Measurements from ENCODE around the gene EXD2. TPM values are rescaled to one million over a fixed set of nuclear protein-coding genes. Genes with fewer than 3 reads are reported as not detected.
A peak's percentile ranks its signal among the peaks of the same experiment; 100 is the strongest.

EXD2 gene
- total and polyA plus RNA-seq, 2 experiments from 2014 or later: 17.3 to 20.1 TPM

GRCh38 chr14:69246331-69246730 is 55.0 kb downstream of the EXD2 start:
- WGBS, 2 experiments (ENCODE audit: low coverage in 1 of 2, low lambda C conversion rate in 2 of 2, missing lambda C conversion rate in 2 of 2): 90 to 95% methylated on average over 3 of the region's 3 CpGs
- no peaks in the 10 kb centered on the region for H3K9me3 ChIP-seq (ENCODE audit: low read depth)
- H3K4me2 ChIP-seq (ENCODE audit: unreplicated experiment): no peak overlapping the region
- H3K79me2 ChIP-seq (ENCODE audit: insufficient read depth): no peaks in the 10 kb centered on the region
- no peaks in the 10 kb centered on the region for H3K9me2 ChIP-seq (ENCODE audit: insufficient read depth)
- no peaks in the 10 kb centered on the region for H3K36me3 ChIP-seq (ENCODE audit: low read depth)
- in situ Hi-C loops (cut with MboI): loop anchor here (25.0 kb wide), 1 partner anchor 216 kb away; no protein-coding TSS in a partner anchor
- no peaks in the 10 kb centered on the region for H4K20me1 ChIP-seq (ENCODE audit: insufficient read depth)
- TF ChIP-seq EZH2 (IDR thresholded peaks at IDR 0.05; ENCODE audit: insufficient read depth, poor library complexity, severe bottlenecking) (no peak), EZH2phosphoT487 (IDR thresholded peaks at IDR 0.05; ENCODE audit: insufficient read depth, low read depth) (no peak)
- H3K27me3 ChIP-seq (replicated peaks; ENCODE audit: insufficient read depth): no peaks in the 10 kb centered on the region
- H3K9ac ChIP-seq: no peak overlapping the region
- no peak overlapping the region for H3K4me3 ChIP-seq
- no peak overlapping the region for H3K27ac ChIP-seq
- peaks cover 18% of the 10 kb centered on the region for H3F3A ChIP-seq (ENCODE audit: insufficient read depth)
- H3K4me1 ChIP-seq (ENCODE audit: insufficient read depth): peaks cover 27% of the 10 kb centered on the region
- H2AFZ ChIP-seq: no peak overlapping the region
- DNase-seq: no peak

- Histone ChIP-seq H3K9me2 (ENCODE audit: insufficient read depth) (no peaks in the 10 kb centered on the region), H3K9me3 (ENCODE audit: low read depth) (no peaks in the 10 kb centered on the region), H2AFZ (peak overlapping the region; percentile 7; the same call in 1 of the 2 replicates), H3K9ac (0 out of 2 replicates have a peak overlapping the region, but pooled peaks have one; percentile 0), H3K79me2 (ENCODE audit: insufficient read depth) (no peaks in the 10 kb centered on the region), H3F3A (ENCODE audit: insufficient read depth) (peaks cover 18% of the 10 kb centered on the region), H3K4me3 (peak overlapping the region; percentile 2; the same call in 1 of the 2 replicates), H3K27me3 (replicated peaks; ENCODE audit: insufficient read depth) (no peaks in the 10 kb centered on the region), H3K36me3 (ENCODE audit: low read depth) (no peaks in the 10 kb centered on the region), H3K27ac (peak overlapping the region; percentile 67), H3K4me2 (ENCODE audit: unreplicated experiment) (peak overlapping the region; percentile 64), H3K4me1 (ENCODE audit: insufficient read depth) (peaks cover 25% of the 10 kb centered on the region), H4K20me1 (ENCODE audit: insufficient read depth) (no peaks in the 10 kb centered on the region)
- no peak for TF ChIP-seq EZH2phosphoT487 (IDR thresholded peaks at IDR 0.05; ENCODE audit: insufficient read depth, low read depth)
- no peak for TF ChIP-seq EZH2 (IDR thresholded peaks at IDR 0.05; ENCODE audit: insufficient read depth, poor library complexity, severe bottlenecking)
- DNase-seq: peak; percentile 95
- 5 to 8% methylated on average over 3 of the region's 3 CpGs for WGBS, 2 experiments (ENCODE audit: low coverage in 1 of 2, low lambda C conversion rate in 2 of 2, missing lambda C conversion rate in 2 of 2)
- in situ Hi-C loops (cut with MboI): loop anchor here (25.0 kb wide), 1 partner anchor 214 kb away; no protein-coding TSS in a partner anchor
Measured at GRCh38 chr14:69247676-69248440, 56.6 kb downstream of the EXD2 start.

DNA sequence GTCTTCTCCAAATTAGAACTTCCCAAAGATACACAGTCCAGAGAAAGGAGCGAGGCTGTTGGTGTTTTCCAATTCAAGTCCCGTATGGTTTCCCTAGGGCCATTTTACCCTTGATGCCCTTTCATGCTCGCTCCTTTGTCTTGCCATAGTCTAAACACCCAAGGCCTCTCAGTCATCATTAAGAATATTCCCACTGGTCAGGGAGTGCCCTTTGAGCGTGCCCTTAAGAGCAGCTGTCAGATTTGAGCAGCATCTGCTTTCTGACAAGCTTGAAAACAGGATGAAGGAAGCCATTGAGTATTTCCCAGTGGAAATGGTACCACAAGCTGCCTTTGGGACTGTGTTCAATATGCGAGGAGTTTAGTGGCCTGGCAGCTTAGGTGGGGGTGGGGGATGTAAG is 58.3 kb downstream of the EXD2 start:
- in situ Hi-C loops (cut with MboI): loop anchor here (10.0 to 25.0 kb wide), 2 partner anchors 115 to 213 kb away; no protein-coding TSS in a partner anchor
- Histone ChIP-seq H3K9me2 (ENCODE audit: insufficient read depth) (no peaks in the 10 kb centered on the region), H4K20me1 (ENCODE audit: insufficient read depth) (no peaks in the 10 kb centered on the region), H3K27me3 (replicated peaks; ENCODE audit: insufficient read depth) (no peaks in the 10 kb centered on the region), H3F3A (ENCODE audit: insufficient read depth) (peaks cover 18% of the 10 kb centered on the region), H3K36me3 (ENCODE audit: low read depth) (no peaks in the 10 kb centered on the region), H3K4me2 (ENCODE audit: unreplicated experiment) (no peak overlapping the region), H3K9ac (no peak overlapping the region), H3K27ac (no peak overlapping the region), H2AFZ (no peak overlapping the region), H3K9me3 (ENCODE audit: low read depth) (no peaks in the 10 kb centered on the region), H3K4me3 (no peak overlapping the region), H3K4me1 (ENCODE audit: insufficient read depth) (peaks cover 17% of the 10 kb centered on the region), H3K79me2 (ENCODE audit: insufficient read depth) (no peaks in the 10 kb centered on the region)
- 91 to 93% methylated on average over 5 of the region's 5 CpGs for WGBS, 2 experiments (ENCODE audit: low coverage in 1 of 2, low lambda C conversion rate in 2 of 2, missing lambda C conversion rate in 2 of 2)
- DNase-seq: no peak
- no peak for TF ChIP-seq EZH2 (IDR thresholded peaks at IDR 0.05; ENCODE audit: insufficient read depth, poor library complexity, severe bottlenecking)
- no peak for TF ChIP-seq EZH2phosphoT487 (IDR thresholded peaks at IDR 0.05; ENCODE audit: insufficient read depth, low read depth)

GRCh38 chr14:69252851-69253250 is 61.6 kb downstream of the EXD2 start:
- H3K9me2 ChIP-seq (ENCODE audit: insufficient read depth): no peaks in the 10 kb centered on the region
- H4K20me1 ChIP-seq (ENCODE audit: insufficient read depth): no peaks in the 10 kb centered on the region
- DNase-seq: no peak
- H3K36me3 ChIP-seq (ENCODE audit: low read depth): no peaks in the 10 kb centered on the region
- H2AFZ ChIP-seq: no peak overlapping the region
- no peak for TF ChIP-seq EZH2 (IDR thresholded peaks at IDR 0.05; ENCODE audit: insufficient read depth, poor library complexity, severe bottlenecking)
- TF ChIP-seq EZH2phosphoT487 (IDR thresholded peaks at IDR 0.05; ENCODE audit: insufficient read depth, low read depth): no peak
- H3K9ac ChIP-seq: no peak overlapping the region
- H3K4me3 ChIP-seq: no peak overlapping the region
- H3K9me3 ChIP-seq (ENCODE audit: low read depth): no peaks in the 10 kb centered on the region
- in situ Hi-C loops (cut with MboI): loop anchor here (10.0 kb wide), 1 partner anchor 112 kb away; no protein-coding TSS in a partner anchor
- no peak overlapping the region for H3K27ac ChIP-seq
- H3K79me2 ChIP-seq (ENCODE audit: insufficient read depth): no peaks in the 10 kb centered on the region
- peaks cover 10% of the 10 kb centered on the region for H3F3A ChIP-seq (ENCODE audit: insufficient read depth)
- no peak overlapping the region for H3K4me2 ChIP-seq (ENCODE audit: unreplicated experiment)
- H3K4me1 ChIP-seq (ENCODE audit: insufficient read depth): peaks cover 9% of the 10 kb centered on the region
- WGBS, 2 experiments (ENCODE audit: low coverage in 1 of 2, low lambda C conversion rate in 2 of 2, missing lambda C conversion rate in 2 of 2): 28 to 33% methylated on average over 3 of the region's 3 CpGs
- H3K27me3 ChIP-seq (replicated peaks; ENCODE audit: insufficient read depth): no peaks in the 10 kb centered on the region; the same call in 1 of the 2 replicates

Data from GM23248 (cell line).